C4-2B (cell line): Measurements from ENCODE around the gene CLMN.

ENCODE experiments used
- H3K27ac ChIP-seq: fragments of 450-650 bp; 2 replicates; pipeline ENCODE4 v1.5.1; 2017
- ZFX ChIP-seq: fragments of 450-650 bp; IDR thresholded peaks from 2 replicates; pipeline ENCODE4 v1.6.1; 2017
- TF ChIP-seq, protein P1 (sequence below): fragments of 450-650 bp; conservative IDR thresholded peaks from 2 replicates; pipeline ENCODE4 v1.5.1; 2017; ENCODE audit warnings: mild to moderate bottlenecking

CLMN gene, protein sequence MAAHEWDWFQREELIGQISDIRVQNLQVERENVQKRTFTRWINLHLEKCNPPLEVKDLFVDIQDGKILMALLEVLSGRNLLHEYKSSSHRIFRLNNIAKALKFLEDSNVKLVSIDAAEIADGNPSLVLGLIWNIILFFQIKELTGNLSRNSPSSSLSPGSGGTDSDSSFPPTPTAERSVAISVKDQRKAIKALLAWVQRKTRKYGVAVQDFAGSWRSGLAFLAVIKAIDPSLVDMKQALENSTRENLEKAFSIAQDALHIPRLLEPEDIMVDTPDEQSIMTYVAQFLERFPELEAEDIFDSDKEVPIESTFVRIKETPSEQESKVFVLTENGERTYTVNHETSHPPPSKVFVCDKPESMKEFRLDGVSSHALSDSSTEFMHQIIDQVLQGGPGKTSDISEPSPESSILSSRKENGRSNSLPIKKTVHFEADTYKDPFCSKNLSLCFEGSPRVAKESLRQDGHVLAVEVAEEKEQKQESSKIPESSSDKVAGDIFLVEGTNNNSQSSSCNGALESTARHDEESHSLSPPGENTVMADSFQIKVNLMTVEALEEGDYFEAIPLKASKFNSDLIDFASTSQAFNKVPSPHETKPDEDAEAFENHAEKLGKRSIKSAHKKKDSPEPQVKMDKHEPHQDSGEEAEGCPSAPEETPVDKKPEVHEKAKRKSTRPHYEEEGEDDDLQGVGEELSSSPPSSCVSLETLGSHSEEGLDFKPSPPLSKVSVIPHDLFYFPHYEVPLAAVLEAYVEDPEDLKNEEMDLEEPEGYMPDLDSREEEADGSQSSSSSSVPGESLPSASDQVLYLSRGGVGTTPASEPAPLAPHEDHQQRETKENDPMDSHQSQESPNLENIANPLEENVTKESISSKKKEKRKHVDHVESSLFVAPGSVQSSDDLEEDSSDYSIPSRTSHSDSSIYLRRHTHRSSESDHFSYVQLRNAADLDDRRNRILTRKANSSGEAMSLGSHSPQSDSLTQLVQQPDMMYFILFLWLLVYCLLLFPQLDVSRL

DNA sequence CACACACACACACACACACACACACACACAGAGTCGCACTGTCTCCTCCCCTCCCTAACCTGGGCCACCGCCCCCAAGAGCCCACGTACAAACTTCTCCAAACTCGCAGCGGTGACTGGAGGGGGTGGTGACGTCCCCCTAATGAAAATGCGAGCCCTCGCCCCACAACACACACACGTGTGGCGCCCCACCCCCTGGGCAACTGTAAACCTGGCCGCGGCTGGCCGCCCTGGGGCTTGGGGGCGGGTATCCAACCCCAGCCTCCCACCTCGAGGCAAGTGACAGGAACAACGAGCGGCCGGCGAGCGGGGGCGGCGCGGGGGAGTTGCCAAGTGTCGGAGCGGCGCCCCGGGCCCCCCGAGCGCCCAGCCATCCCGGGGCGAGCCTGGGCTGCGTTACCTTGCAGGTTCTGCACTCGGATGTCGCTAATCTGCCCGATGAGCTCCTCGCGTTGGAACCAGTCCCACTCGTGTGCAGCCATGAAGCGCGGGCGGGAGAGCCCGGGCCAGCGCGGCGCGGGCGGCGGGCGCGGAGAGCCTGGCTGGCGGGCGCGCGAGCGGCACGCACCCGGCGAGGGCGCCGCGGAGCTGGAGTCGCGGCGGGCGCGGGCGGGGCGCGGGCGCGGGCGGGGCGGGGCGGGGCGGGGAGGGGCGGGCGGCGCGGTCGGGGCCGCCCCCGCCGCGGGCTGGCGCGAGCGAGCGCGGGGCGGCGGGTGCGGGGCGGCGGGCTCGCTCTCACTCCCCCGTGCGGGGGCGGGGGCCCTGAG lies at the start of gene CLMN:
CLMN (minus strand) TSS at position 597 of the 766 bp plus-strand sequence; CDS start at position 481, 116 bp downstream.
- peak within 1 kb of the TSS; percentile 78 for H3K27ac ChIP-seq
- TF ChIP-seq ZFX: no peak
- TF ChIP-seq, protein P1, sequence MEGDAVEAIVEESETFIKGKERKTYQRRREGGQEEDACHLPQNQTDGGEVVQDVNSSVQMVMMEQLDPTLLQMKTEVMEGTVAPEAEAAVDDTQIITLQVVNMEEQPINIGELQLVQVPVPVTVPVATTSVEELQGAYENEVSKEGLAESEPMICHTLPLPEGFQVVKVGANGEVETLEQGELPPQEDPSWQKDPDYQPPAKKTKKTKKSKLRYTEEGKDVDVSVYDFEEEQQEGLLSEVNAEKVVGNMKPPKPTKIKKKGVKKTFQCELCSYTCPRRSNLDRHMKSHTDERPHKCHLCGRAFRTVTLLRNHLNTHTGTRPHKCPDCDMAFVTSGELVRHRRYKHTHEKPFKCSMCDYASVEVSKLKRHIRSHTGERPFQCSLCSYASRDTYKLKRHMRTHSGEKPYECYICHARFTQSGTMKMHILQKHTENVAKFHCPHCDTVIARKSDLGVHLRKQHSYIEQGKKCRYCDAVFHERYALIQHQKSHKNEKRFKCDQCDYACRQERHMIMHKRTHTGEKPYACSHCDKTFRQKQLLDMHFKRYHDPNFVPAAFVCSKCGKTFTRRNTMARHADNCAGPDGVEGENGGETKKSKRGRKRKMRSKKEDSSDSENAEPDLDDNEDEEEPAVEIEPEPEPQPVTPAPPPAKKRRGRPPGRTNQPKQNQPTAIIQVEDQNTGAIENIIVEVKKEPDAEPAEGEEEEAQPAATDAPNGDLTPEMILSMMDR: no peak

GRCh38 chr14:95365401-95365800 lies 45.7 kb upstream of the CLMN start:
- no peak overlapping the region for H3K27ac ChIP-seq

DNA sequence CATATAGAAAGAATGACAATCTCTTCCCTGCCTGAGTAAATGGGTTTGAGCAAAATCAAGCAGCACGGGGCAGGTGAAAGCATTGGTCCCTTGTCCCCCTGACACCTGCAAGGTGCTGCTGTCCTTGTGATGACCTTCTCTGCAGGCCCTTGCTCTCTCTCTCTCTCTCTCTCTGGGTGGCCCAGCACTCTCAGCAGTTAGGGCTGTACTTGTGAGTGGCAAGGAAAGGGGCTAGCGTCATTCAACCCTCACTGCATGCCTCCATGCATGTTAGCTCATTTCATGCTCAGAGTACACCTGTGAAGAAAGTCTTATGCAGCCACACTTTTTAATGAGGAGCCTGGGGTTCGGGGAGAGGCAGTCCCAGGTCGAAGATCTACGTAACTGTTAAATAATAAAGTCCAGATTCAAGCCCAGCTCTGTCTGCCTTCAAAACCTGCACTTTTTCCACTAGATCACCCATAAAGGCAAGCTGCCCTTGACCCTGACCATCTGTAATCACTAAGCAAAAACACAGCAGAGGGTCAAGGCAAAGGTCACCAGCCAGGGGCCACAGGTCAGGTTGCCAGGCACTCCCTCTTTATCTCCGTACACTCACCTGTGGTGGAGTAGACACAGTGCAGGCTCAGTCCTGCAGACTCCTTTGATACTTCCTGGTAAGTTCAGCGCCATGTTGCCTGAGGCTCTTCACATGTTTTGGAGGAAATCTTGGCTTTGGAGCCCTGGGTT lies 44.9 kb upstream of the CLMN start:
- H3K27ac ChIP-seq: no peak overlapping the region
- TF ChIP-seq, protein P1: no peak
- TF ChIP-seq ZFX: no peak

More at GRCh38 chr14:95365401-95365800, 45.7 kb upstream of the CLMN start:
- TF ChIP-seq, protein P1: no peak
- TF ChIP-seq ZFX: no peak

DNA sequence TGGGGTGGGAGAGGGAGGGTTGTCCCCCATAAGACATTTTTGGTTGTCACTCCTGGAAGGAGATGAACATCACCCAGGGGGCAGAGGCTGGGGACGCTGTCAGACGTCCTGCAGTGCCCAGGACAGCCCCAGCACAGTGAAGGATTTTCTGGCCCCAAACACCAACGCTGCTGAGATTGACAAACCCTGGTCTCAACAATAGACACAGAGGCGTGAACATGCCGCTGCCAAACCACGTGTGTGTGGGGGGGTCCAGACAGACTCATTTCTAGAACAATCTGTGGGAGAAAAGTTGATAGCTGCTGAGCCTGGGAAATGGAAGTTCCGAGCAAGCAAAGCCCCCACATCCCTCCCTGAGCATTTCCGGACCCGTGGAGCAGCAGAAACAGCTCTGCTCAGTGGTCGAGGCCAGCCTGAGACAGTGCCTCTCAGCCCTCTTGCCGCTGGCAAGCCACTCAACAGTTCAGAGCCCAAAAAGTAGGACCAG lies 43.8 kb upstream of the CLMN start:
- TF ChIP-seq, protein P1: no peak
- no peak for TF ChIP-seq ZFX

GRCh38 chr14:95362138-95362494 lies 42.4 kb upstream of the CLMN start:
- H3K27ac ChIP-seq: no peak overlapping the region; the same call in 1 of the 2 replicates
- TF ChIP-seq ZFX: no peak
- TF ChIP-seq, protein P1: no peak

More for the DNA sequence above, 43.8 kb upstream of the CLMN start:
- no peak overlapping the region for H3K27ac ChIP-seq

- TF ChIP-seq, protein P1: peak; percentile 82
- no peak for TF ChIP-seq ZFX
- peak overlapping the region; percentile 9; the same call in 1 of the 2 replicates for H3K27ac ChIP-seq
These were observed 41.8 kb upstream of the CLMN start for GRCh38 chr14:95361373-95362137.
